Measurements from ENCODE around the gene CLDN5. TPM values are rescaled to one million over a fixed set of nuclear protein-coding genes. Genes with fewer than 3 reads are reported as not detected.

Gene CLDN5
- total RNA-seq, 4 donors from 2014 or later, result 65.7 to 671 (median 224) TPM

- Histone ChIP-seq H3K27ac (no peak overlapping the region), H3K4me3 (no peak overlapping the region), H3K9me3 (no peaks in the 10 kb centered on the region), H3K4me1 (no peaks in the 10 kb centered on the region), H3K27me3 (no peaks in the 10 kb centered on the region), H3K36me3 (no peaks in the 10 kb centered on the region)
- no peak for DNase-seq
- intact Hi-C loops (cut with DNase I; ENCODE audit: low total_unique reads), result no loop called here
- TF ChIP-seq POLR2A (IDR thresholded peaks at IDR 0.05) (no peak), CTCF (IDR thresholded peaks at IDR 0.05) (no peak)
Measured at GRCh38 chr22:19490628-19491230, 33.5 kb downstream of the CLDN5 start.

- intact Hi-C loops (cut with DNase I; ENCODE audit: low total_unique reads), result no loop called here
- no peaks in the 10 kb centered on the region for H3K9me3 ChIP-seq
- no peak for DNase-seq
- no peaks in the 10 kb centered on the region for H3K4me1 ChIP-seq
- no peaks in the 10 kb centered on the region for H3K27me3 ChIP-seq
- H3K27ac ChIP-seq, result no peak overlapping the region
- H3K36me3 ChIP-seq, result no peaks in the 10 kb centered on the region
- H3K4me3 ChIP-seq, result no peak overlapping the region
- TF ChIP-seq CTCF (IDR thresholded peaks at IDR 0.05) (no peak), POLR2A (IDR thresholded peaks at IDR 0.05) (no peak)
Measured at GRCh38 chr22:19488884-19489843, 35.0 kb downstream of the CLDN5 start.

DNA sequence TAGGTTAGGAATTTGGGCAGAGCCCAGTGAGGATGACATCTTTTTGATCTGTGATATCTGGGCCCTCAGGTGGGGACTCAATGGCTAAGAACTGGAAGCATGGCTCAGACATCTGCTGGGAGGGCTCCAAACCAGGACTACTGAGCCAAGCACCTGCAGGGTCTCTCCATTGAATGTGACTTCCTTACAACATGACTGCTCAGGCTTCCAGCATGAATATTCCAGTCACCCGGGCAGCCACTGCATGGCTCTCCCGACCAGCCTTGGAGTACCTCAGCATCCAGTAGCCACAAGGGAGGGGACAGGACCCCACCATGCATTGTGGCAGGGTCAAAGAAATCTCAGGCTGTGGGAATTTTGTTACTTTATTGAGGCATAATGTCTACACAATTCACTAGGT is 35.9 kb downstream of the CLDN5 start:
- intact Hi-C loops (cut with DNase I; ENCODE audit: low total_unique reads), result no loop called here
- DNase-seq, result no peak
- H3K4me3 ChIP-seq, result no peak overlapping the region
- H3K9me3 ChIP-seq, result no peaks in the 10 kb centered on the region
- H3K27ac ChIP-seq, result no peak overlapping the region
- H3K4me1 ChIP-seq, result no peaks in the 10 kb centered on the region
- TF ChIP-seq CTCF (IDR thresholded peaks at IDR 0.05) (no peak), POLR2A (IDR thresholded peaks at IDR 0.05) (no peak)
- no peaks in the 10 kb centered on the region for H3K36me3 ChIP-seq
- H3K27me3 ChIP-seq, result no peaks in the 10 kb centered on the region

- H3K36me3 ChIP-seq, result no peaks in the 10 kb centered on the region
- no peak overlapping the region for H3K4me3 ChIP-seq
- peaks cover 0 to 4% of the 10 kb centered on the region in 2 donors for H3K4me1 ChIP-seq
- intact Hi-C loops (cut with DNase I; ENCODE audit: low total_unique reads), result no loop called here
- no peak overlapping the region for H3K27ac ChIP-seq
- H3K27me3 ChIP-seq, result no peaks in the 10 kb centered on the region
- no peaks in the 10 kb centered on the region for H3K9me3 ChIP-seq
- DNase-seq, result no peak
- TF ChIP-seq CTCF (IDR thresholded peaks at IDR 0.05) (no peak), POLR2A (IDR thresholded peaks at IDR 0.05) (no peak)
Measured at GRCh38 chr22:19483481-19484244, 40.5 kb downstream of the CLDN5 start.
